OCI-LY7 (cell line): ENCODE results near the gene EEF1AKMT2.

Experiments
- CTCF ChIP-seq: fragments of 200-600 bp; sonication (generic); conservative IDR thresholded peaks from 2 replicates; pipeline ENCODE4 v1.5.1; 2014; ENCODE audit warnings: mild to moderate bottlenecking, antibody characterized with exemption, low read length, moderate library complexity, mixed read lengths
- EZH2phosphoT487 ChIP-seq: fragments of 200-600 bp; sonication (generic); IDR thresholded peaks from 2 replicates; pipeline ENCODE4 v1.6.1; 2018; ENCODE audit warnings: low read depth, borderline replicate concordance, mild to moderate bottlenecking, mixed run types, antibody characterized with exemption, low read length, moderate library complexity, mixed read lengths

GRCh38 chr10:124741922-124742412 is 49.7 kb downstream of the EEF1AKMT2 start:
- TF ChIP-seq CTCF = no peak
- no peak for TF ChIP-seq EZH2phosphoT487
